Activated CD8-positive, alpha-beta T cell treated with anti-CD3 and anti-CD28 coated beads for 36 hours (primary cell): ENCODE measurements around the gene ZNF585A. TPM values are rescaled to one million over a fixed set of nuclear protein-coding genes. Genes with fewer than 3 reads are reported as not detected.

Source experiments
- ATAC-seq: fragments of 200-7000 bp; cut with Tn5 transposase; one replicate; pipeline ENCODE4 v1.10.0; 2021; ENCODE audit warnings: mild to moderate bottlenecking, moderate library complexity
- CTCF ChIA-PET: fragments of 350-600 bp; sonication (Branson Sonifier 250); formaldehyde crosslinking; loops from one replicate; lab custom pipeline; 2021; ENCODE audit warnings: antibody characterized with exemption; lab: Charles Lee
- POLR2A ChIA-PET: fragments of 350-600 bp; sonication (Branson Sonifier 250); formaldehyde crosslinking; loops from one replicate; lab custom pipeline; 2021; ENCODE audit warnings: antibody characterized with exemption; lab: Charles Lee
- DNase-seq: peaks from one replicate; pipeline ENCODE4 v3.0.0-alpha.2; 2020
- H3K27ac Mint-ChIP-seq: one replicate; pipeline ENCODE4 v1.8.0; 2021; ENCODE audit warnings: mild to moderate bottlenecking, mixed read lengths
- H3K27me3 Mint-ChIP-seq: one replicate; pipeline ENCODE4 v1.8.0; 2021; ENCODE audit warnings: mixed read lengths
- H3K36me3 Mint-ChIP-seq: one replicate; pipeline ENCODE4 v1.8.0; 2021; ENCODE audit warnings: low read depth, mixed read lengths
- H3K4me1 Mint-ChIP-seq: one replicate; pipeline ENCODE4 v1.8.0; 2021; ENCODE audit warnings: low read depth, mixed read lengths
- H3K4me3 Mint-ChIP-seq: one replicate; pipeline ENCODE4 v1.8.0; 2021; ENCODE audit warnings: mild to moderate bottlenecking, moderate library complexity, mixed read lengths
- H3K9me3 Mint-ChIP-seq: one replicate; pipeline ENCODE4 v1.8.0; 2021; ENCODE audit warnings: mixed read lengths
- CTCF ChIP-seq: fragments of 200-600 bp; IDR thresholded peaks from one replicate; pipeline ENCODE4 v1.8.0; 2022; ENCODE audit warnings: antibody characterized with exemption, mild to moderate bottlenecking
- intact Hi-C: fragments of 100-400 bp; cut with micrococcal nuclease; formaldehyde crosslinking; loops from one replicate; pipeline ENCODE4 v1.10.0; 2022
- total RNA-seq, 2 experiments: library from RNA; stranded (reverse); gene quantifications; one replicate each; pipeline ENCODE4 v1.2.3, GENCODE V29; 2021

The ZNF585A gene
- total RNA-seq, 2 experiments from 2014 or later = 7.0 to 9.5 TPM

- H3K27ac Mint-ChIP-seq = no peak overlapping the region
- H3K9me3 Mint-ChIP-seq = peaks cover 52% of the 10 kb centered on the region
- H3K27me3 Mint-ChIP-seq = no peaks in the 10 kb centered on the region
- H3K4me3 Mint-ChIP-seq = no peak overlapping the region
- POLR2A ChIA-PET = no interaction called here
- DNase-seq (no peak), ATAC-seq (no peak)
- no peak for TF ChIP-seq CTCF
- H3K4me1 Mint-ChIP-seq = no peaks in the 10 kb centered on the region
- intact Hi-C loops = no loop called here
- CTCF ChIA-PET = no interaction called here
- H3K36me3 Mint-ChIP-seq = peaks cover 97% of the 10 kb centered on the region
Measured at GRCh38 chr19:37095859-37096258, 76.6 kb downstream of the ZNF585A start.

Other genes starting within 250 kb of the ZNF585A start
- gene ZNF420, start 94.3 kb downstream of the ZNF585A start, total RNA-seq = 10 to 100 TPM; 10.1 to 12.0 TPM
- gene ZNF585B, start 37.8 kb upstream of the ZNF585A start, total RNA-seq = 10 to 100 TPM in 1 of 2 experiments, 1 to 10 TPM in 1; 9.5 to 10.3 TPM
- 1 to 10 TPM; 8.4 to 9.1 TPM for gene ZNF383, start 45.5 kb upstream of the ZNF585A start, total RNA-seq
- gene ZNF527, start 198.4 kb upstream of the ZNF585A start, total RNA-seq = 1 to 10 TPM; 5.2 to 5.5 TPM